ENCODE data around the gene EHMT1. TPM values are rescaled to one million over a fixed set of nuclear protein-coding genes. Genes with fewer than 3 reads are reported as not detected.

Gene EHMT1
- total and polyA plus RNA-seq, 2 donors from 2014 or later = 15.8 to 92.9 TPM

- FAIRE-seq = no peak
Observed at GRCh38 chr9:137751616-137752015, 132.8 kb downstream of the EHMT1 start.

GRCh38 chr9:137752426-137752825 lies 133.6 kb downstream of the EHMT1 start:
- Histone ChIP-seq H3K36me3 (ENCODE audit: control insufficient read depth in 2 of 3, insufficient read depth in 3 of 3, low read length in 3 of 3) (peaks cover 2 to 12% (median 7%) of the 10 kb centered on the region in 3 donors), H3K27ac (ENCODE audit: low read depth in 2 of 2, low read length in 2 of 2) (no peak overlapping the region), H3K27me3 (ENCODE audit: control insufficient read depth, insufficient read depth, low read length) (no peaks in the 10 kb centered on the region), H3K9ac (ENCODE audit: low read length in 3 of 3) (no peak overlapping the region), H3K4me3 (ENCODE audit: low read length in 3 of 3) (no peak overlapping the region), H3K4me1 (ENCODE audit: control insufficient read depth in 2 of 3, insufficient read depth in 2 of 3, low read depth in 1 of 3, low read length in 3 of 3) (peaks cover 0 to 11% (median 0%) of the 10 kb centered on the region in 3 donors), H3K9me3 (ENCODE audit: control insufficient read depth in 2 of 3, insufficient read depth in 1 of 3, low read length in 3 of 3) (no peaks in the 10 kb centered on the region)
- no peak for TF ChIP-seq CTCF (IDR thresholded peaks at IDR 0.05; ENCODE audit: borderline replicate concordance, extremely low read depth, insufficient read depth)
- intact Hi-C loops (cut with DNase I) = no loop called here
- FAIRE-seq (no peak), DNase-seq (no peak)

More at GRCh38 chr9:137751616-137752015, 132.8 kb downstream of the EHMT1 start:
- no peak for DNase-seq
- Histone ChIP-seq H3K9ac (ENCODE audit: low read length in 3 of 3) (no peak overlapping the region), H3K27me3 (ENCODE audit: control insufficient read depth, insufficient read depth, low read length) (no peaks in the 10 kb centered on the region), H3K4me3 (ENCODE audit: low read length in 3 of 3) (no peak overlapping the region), H3K27ac (ENCODE audit: low read depth in 2 of 2, low read length in 2 of 2) (no peak overlapping the region), H3K36me3 (ENCODE audit: control insufficient read depth in 2 of 3, insufficient read depth in 3 of 3, low read length in 3 of 3) (peaks cover 2 to 16% (median 7%) of the 10 kb centered on the region in 3 donors), H3K4me1 (ENCODE audit: control insufficient read depth in 2 of 3, insufficient read depth in 2 of 3, low read depth in 1 of 3, low read length in 3 of 3) (peaks cover 0 to 11% (median 0%) of the 10 kb centered on the region in 3 donors), H3K9me3 (ENCODE audit: control insufficient read depth in 2 of 3, insufficient read depth in 1 of 3, low read length in 3 of 3) (no peaks in the 10 kb centered on the region)
- intact Hi-C loops (cut with DNase I) = no loop called here
- TF ChIP-seq CTCF (IDR thresholded peaks at IDR 0.05; ENCODE audit: borderline replicate concordance, extremely low read depth, insufficient read depth) = no peak

- Histone ChIP-seq H3K4me3 (ENCODE audit: low read length in 3 of 3) (no peak overlapping the region), H3K36me3 (ENCODE audit: control insufficient read depth in 2 of 3, insufficient read depth in 3 of 3, low read length in 3 of 3) (peaks cover 5 to 12% (median 7%) of the 10 kb centered on the region in 3 donors), H3K27ac (ENCODE audit: low read depth in 2 of 2, low read length in 2 of 2) (no peak overlapping the region), H3K9me3 (ENCODE audit: control insufficient read depth in 2 of 3, insufficient read depth in 1 of 3, low read length in 3 of 3) (no peaks in the 10 kb centered on the region), H3K4me1 (ENCODE audit: control insufficient read depth in 2 of 3, insufficient read depth in 2 of 3, low read depth in 1 of 3, low read length in 3 of 3) (peaks cover 0 to 11% (median 0%) of the 10 kb centered on the region in 3 donors), H3K9ac (ENCODE audit: low read length in 3 of 3) (no peak overlapping the region), H3K27me3 (ENCODE audit: control insufficient read depth, insufficient read depth, low read length) (no peaks in the 10 kb centered on the region)
- no peak for TF ChIP-seq CTCF (IDR thresholded peaks at IDR 0.05; ENCODE audit: borderline replicate concordance, extremely low read depth, insufficient read depth)
- DNase-seq = peak in 1 of 5 donors; percentile 9
- FAIRE-seq = no peak
- intact Hi-C loops (cut with DNase I) = no loop called here
Observed at GRCh38 chr9:137753192-137753765, 134.5 kb downstream of the EHMT1 start.

Measured in kidney (tissue), 14 donors.